H1 (cell line): Measurements from ENCODE around the gene DNAJC7. TPM values are rescaled to one million over a fixed set of nuclear protein-coding genes. Genes with fewer than 3 reads are reported as not detected.

Experiments
- BRCA1 ChIP-seq: IDR thresholded peaks from 2 replicates; pipeline ENCODE4 v1.6.1; 2012; ENCODE audit warnings: low read depth, low read length, improper control_type of control experiment
- CBX5 ChIP-seq: fragments of 300-800, 300-1000 bp; sonication (generic); IDR thresholded peaks from 2 replicates; pipeline ENCODE4 v1.7.1; 2016; ENCODE audit warnings: antibody characterized with exemption, low read length, low read depth
- CHD1 ChIP-seq: IDR thresholded peaks from 2 replicates; pipeline ENCODE4 v1.6.1; 2012; ENCODE audit warnings: low read depth, low read length, improper control_type of control experiment
- EGR1 ChIP-seq: IDR thresholded peaks from 2 replicates; pipeline ENCODE4 v1.6.1; 2011; ENCODE audit warnings: low read depth, low read length, borderline replicate concordance
- GTF2F1 ChIP-seq: IDR thresholded peaks from 2 replicates; pipeline ENCODE4 v1.6.1; 2012; ENCODE audit warnings: low read depth, low read length, improper control_type of control experiment, borderline replicate concordance
- MAX ChIP-seq: IDR thresholded peaks from 2 replicates; pipeline ENCODE4 v1.6.1; 2012; ENCODE audit warnings: inconsistent platforms
- RFX5 ChIP-seq: IDR thresholded peaks from 2 replicates; pipeline ENCODE4 v1.6.1; 2011; ENCODE audit warnings: low read depth, low read length, improper control_type of control experiment, borderline replicate concordance
- SIRT6 ChIP-seq: IDR thresholded peaks from one replicate; pipeline ENCODE4 v1.7.1; 2012; ENCODE audit warnings: low read length, inconsistent platforms
- SP4 ChIP-seq: IDR thresholded peaks from 2 replicates; pipeline ENCODE4 v1.6.1; 2012; ENCODE audit warnings: low read length, inconsistent platforms
- SRF ChIP-seq: IDR thresholded peaks from 2 replicates; pipeline ENCODE4 v1.6.1; 2011; ENCODE audit warnings: mild to moderate bottlenecking, low read depth, low read length, moderate library complexity
- polyA plus RNA-seq, 7 experiments: library from polyadenylated mRNA; depleted of rRNA in 3 of 7; stranded (reverse) in 5 of 7; unstranded in 2 of 7; fragments of >200 nt in 5 of 7; fragments of 200-250 nt in 2 of 7; gene quantifications; 1 replicate in 5 of 7; 2 replicates in 1 of 7; 4 replicates in 1 of 7; pipeline versions ENCODE4 v1.2.1 to v1.2.3, GENCODE V29; 2011 to 2013; ENCODE audit warnings: missing spikeins in 2 of 7, mixed read lengths in 2 of 7
- total RNA-seq: library from RNA; stranded (reverse); fragmentation: NEBNext Ultra II Directional; extraction: Animal tissue kit (Norgen Biotek cat#: 25700); gene quantifications from 2 replicates; pipeline ENCODE4 v1.2.1, GENCODE V29; 2021

Gene DNAJC7
- total and polyA plus RNA-seq, 2 of the 8 experiments (the other 6 are each of a cell fraction or from before 2014, with no cell fraction given), result 31.0 to 148 TPM

- TF ChIP-seq CBX5, result no peak
- no peak for TF ChIP-seq SIRT6
- TF ChIP-seq BRCA1, result no peak
- no peak for TF ChIP-seq SP4
- no peak for TF ChIP-seq SRF
- TF ChIP-seq CHD1, result no peak
- TF ChIP-seq MAX, result no peak
- TF ChIP-seq EGR1, result no peak
- TF ChIP-seq GTF2F1, result no peak
- no peak for TF ChIP-seq RFX5
Measured at GRCh38 chr17:41977991-41978390, 39.2 kb downstream of the DNAJC7 start (continued).
